ENCODE measurements around the gene ABCF2.

ABCF2 gene

GRCh38 chr7:151241755-151242096, 14.7 kb upstream of the ABCF2 start:
- H3K9ac ChIP-seq (ENCODE audit: low read length), result no peak overlapping the region
- H4K20me1 ChIP-seq (ENCODE audit: insufficient read depth, low read length), result peaks cover 5% of the 10 kb centered on the region; the same call in 1 of the 2 replicates
- no peaks in the 10 kb centered on the region for H3K79me2 ChIP-seq (ENCODE audit: low read length)
- peaks cover 29% of the 10 kb centered on the region for H3K27me3 ChIP-seq (replicated peaks; ENCODE audit: insufficient read depth, low read length)
- no peaks in the 10 kb centered on the region for H3K9me3 ChIP-seq (replicated peaks; ENCODE audit: insufficient read depth, low read length)
- H3K27ac ChIP-seq (ENCODE audit: low read length), result no peak overlapping the region
- peaks cover 15% of the 10 kb centered on the region for H3K4me1 ChIP-seq (ENCODE audit: low read length)
- no peak overlapping the region for H3K4me3 ChIP-seq (ENCODE audit: low read length)
- no peak for DNase-seq
- no peak overlapping the region for H2AFZ ChIP-seq (ENCODE audit: low read length)
- no peak overlapping the region for H3K4me2 ChIP-seq (ENCODE audit: low read depth, low read length)
- no peaks in the 10 kb centered on the region for H3K9me2 ChIP-seq (replicated peaks; ENCODE audit: insufficient read depth, low read length)
- H3F3A ChIP-seq (ENCODE audit: insufficient read depth, low read length), result 0 out of 2 replicates have a peak, but pooled peaks cover 9% of the 10 kb centered on the region
- TF ChIP-seq EZH2 (optimal IDR thresholded peaks at IDR 0.05; ENCODE audit: low read depth, low read length) (no peak), CTCF (IDR thresholded peaks at IDR 0.05; ENCODE audit: low read length) (no peak), EZH2phosphoT487 (IDR thresholded peaks at IDR 0.05; ENCODE audit: low read length) (no peak)
- H3K36me3 ChIP-seq (replicated peaks; ENCODE audit: insufficient read depth, low read length), result no peaks in the 10 kb centered on the region

GRCh38 chr7:151240942-151241754, 14.1 kb upstream of the ABCF2 start:
- Histone ChIP-seq H2AFZ (ENCODE audit: low read length) (no peak overlapping the region), H3K9me2 (replicated peaks; ENCODE audit: insufficient read depth, low read length) (no peaks in the 10 kb centered on the region), H3K36me3 (replicated peaks; ENCODE audit: insufficient read depth, low read length) (no peaks in the 10 kb centered on the region), H3K79me2 (ENCODE audit: low read length) (no peaks in the 10 kb centered on the region), H3K9me3 (replicated peaks; ENCODE audit: insufficient read depth, low read length) (no peaks in the 10 kb centered on the region), H3K27me3 (replicated peaks; ENCODE audit: insufficient read depth, low read length) (peaks cover 24% of the 10 kb centered on the region), H3K4me1 (ENCODE audit: low read length) (peaks cover 15% of the 10 kb centered on the region), H3F3A (ENCODE audit: insufficient read depth, low read length) (0 out of 2 replicates have a peak, but pooled peaks cover 9% of the 10 kb centered on the region), H3K4me2 (ENCODE audit: low read depth, low read length) (no peak overlapping the region), H3K4me3 (ENCODE audit: low read length) (no peak overlapping the region), H4K20me1 (ENCODE audit: insufficient read depth, low read length) (peaks cover 4% of the 10 kb centered on the region; the same call in 1 of the 2 replicates), H3K9ac (ENCODE audit: low read length) (no peak overlapping the region), H3K27ac (ENCODE audit: low read length) (no peak overlapping the region)
- no peak for DNase-seq
- no peak for TF ChIP-seq EZH2phosphoT487 (IDR thresholded peaks at IDR 0.05; ENCODE audit: low read length)
- no peak for TF ChIP-seq CTCF (IDR thresholded peaks at IDR 0.05; ENCODE audit: low read length)
- TF ChIP-seq EZH2 (optimal IDR thresholded peaks at IDR 0.05; ENCODE audit: low read depth, low read length), result no peak

GRCh38 chr7:151240536-151240935, 13.5 kb upstream of the ABCF2 start:
- H2AFZ ChIP-seq (ENCODE audit: low read length), result no peak overlapping the region
- H3K4me3 ChIP-seq (ENCODE audit: low read length), result no peak overlapping the region
- peaks cover 15% of the 10 kb centered on the region for H3K4me1 ChIP-seq (ENCODE audit: low read length)
- H3K9me3 ChIP-seq (replicated peaks; ENCODE audit: insufficient read depth, low read length), result no peaks in the 10 kb centered on the region
- TF ChIP-seq EZH2phosphoT487 (IDR thresholded peaks at IDR 0.05; ENCODE audit: low read length) (no peak), CTCF (IDR thresholded peaks at IDR 0.05; ENCODE audit: low read length) (no peak), EZH2 (optimal IDR thresholded peaks at IDR 0.05; ENCODE audit: low read depth, low read length) (no peak)
- H3K9me2 ChIP-seq (replicated peaks; ENCODE audit: insufficient read depth, low read length), result no peaks in the 10 kb centered on the region
- no peaks in the 10 kb centered on the region for H4K20me1 ChIP-seq (ENCODE audit: insufficient read depth, low read length)
- peaks cover 18% of the 10 kb centered on the region for H3K27me3 ChIP-seq (replicated peaks; ENCODE audit: insufficient read depth, low read length)
- peaks cover 3% of the 10 kb centered on the region for H3K79me2 ChIP-seq (ENCODE audit: low read length)
- DNase-seq, result no peak
- H3K27ac ChIP-seq (ENCODE audit: low read length), result no peak overlapping the region
- H3K36me3 ChIP-seq (replicated peaks; ENCODE audit: insufficient read depth, low read length), result no peaks in the 10 kb centered on the region
- 0 out of 2 replicates have a peak, but pooled peaks cover 9% of the 10 kb centered on the region for H3F3A ChIP-seq (ENCODE audit: insufficient read depth, low read length)
- no peak overlapping the region for H3K4me2 ChIP-seq (ENCODE audit: low read depth, low read length)
- no peak overlapping the region for H3K9ac ChIP-seq (ENCODE audit: low read length)
